ENCODE measurements around the gene KCNJ4.

KCNJ4 gene

GRCh38 chr22:38427465-38427864 is 27.5 kb downstream of the KCNJ4 start:
- DNase-seq (ENCODE audit: low read depth): no peak
- TF ChIP-seq, protein P1, sequence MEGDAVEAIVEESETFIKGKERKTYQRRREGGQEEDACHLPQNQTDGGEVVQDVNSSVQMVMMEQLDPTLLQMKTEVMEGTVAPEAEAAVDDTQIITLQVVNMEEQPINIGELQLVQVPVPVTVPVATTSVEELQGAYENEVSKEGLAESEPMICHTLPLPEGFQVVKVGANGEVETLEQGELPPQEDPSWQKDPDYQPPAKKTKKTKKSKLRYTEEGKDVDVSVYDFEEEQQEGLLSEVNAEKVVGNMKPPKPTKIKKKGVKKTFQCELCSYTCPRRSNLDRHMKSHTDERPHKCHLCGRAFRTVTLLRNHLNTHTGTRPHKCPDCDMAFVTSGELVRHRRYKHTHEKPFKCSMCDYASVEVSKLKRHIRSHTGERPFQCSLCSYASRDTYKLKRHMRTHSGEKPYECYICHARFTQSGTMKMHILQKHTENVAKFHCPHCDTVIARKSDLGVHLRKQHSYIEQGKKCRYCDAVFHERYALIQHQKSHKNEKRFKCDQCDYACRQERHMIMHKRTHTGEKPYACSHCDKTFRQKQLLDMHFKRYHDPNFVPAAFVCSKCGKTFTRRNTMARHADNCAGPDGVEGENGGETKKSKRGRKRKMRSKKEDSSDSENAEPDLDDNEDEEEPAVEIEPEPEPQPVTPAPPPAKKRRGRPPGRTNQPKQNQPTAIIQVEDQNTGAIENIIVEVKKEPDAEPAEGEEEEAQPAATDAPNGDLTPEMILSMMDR (IDR thresholded peaks at IDR 0.05; ENCODE audit: control insufficient read depth, insufficient read depth, low read depth, low read length, missing control alignments): no peak

DNA sequence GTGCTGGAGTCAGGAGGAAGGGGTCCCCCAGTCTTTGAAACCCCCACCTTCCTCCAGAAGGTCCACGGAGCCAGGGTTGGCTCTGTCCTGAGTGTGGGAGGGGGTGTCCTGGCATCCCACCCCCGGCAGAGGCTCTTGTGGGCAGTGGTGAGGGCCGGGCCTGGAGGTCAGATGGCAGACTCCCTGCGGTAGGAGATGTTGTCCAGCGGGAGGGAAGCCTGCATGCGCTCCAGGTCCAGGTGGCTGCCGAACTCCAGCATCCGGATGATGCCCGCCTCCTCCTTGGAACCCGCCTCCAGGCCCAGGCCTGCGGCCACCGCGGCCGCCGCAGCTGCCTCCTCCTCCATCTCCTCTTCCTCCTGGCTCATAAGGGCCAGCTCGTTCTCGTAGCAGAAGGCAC is 28.4 kb downstream of the KCNJ4 start:
- no peak overlapping the region for H3K4me3 ChIP-seq (ENCODE audit: control insufficient read depth, low read depth, low read length)
- DNase-seq (ENCODE audit: low read depth): no peak
- TF ChIP-seq, protein P1 (IDR thresholded peaks at IDR 0.05; ENCODE audit: control insufficient read depth, insufficient read depth, low read depth, low read length, missing control alignments): no peak

More at GRCh38 chr22:38427465-38427864, 27.5 kb downstream of the KCNJ4 start:
- H3K4me3 ChIP-seq (ENCODE audit: control insufficient read depth, low read depth, low read length): no peak overlapping the region

- TF ChIP-seq, protein P1 (IDR thresholded peaks at IDR 0.05; ENCODE audit: control insufficient read depth, insufficient read depth, low read depth, low read length, missing control alignments): no peak
- DNase-seq (ENCODE audit: low read depth): no peak
- no peak overlapping the region for H3K4me3 ChIP-seq (ENCODE audit: control insufficient read depth, low read depth, low read length)
Measured at GRCh38 chr22:38424525-38425080, 30.4 kb downstream of the KCNJ4 start.

DNA sequence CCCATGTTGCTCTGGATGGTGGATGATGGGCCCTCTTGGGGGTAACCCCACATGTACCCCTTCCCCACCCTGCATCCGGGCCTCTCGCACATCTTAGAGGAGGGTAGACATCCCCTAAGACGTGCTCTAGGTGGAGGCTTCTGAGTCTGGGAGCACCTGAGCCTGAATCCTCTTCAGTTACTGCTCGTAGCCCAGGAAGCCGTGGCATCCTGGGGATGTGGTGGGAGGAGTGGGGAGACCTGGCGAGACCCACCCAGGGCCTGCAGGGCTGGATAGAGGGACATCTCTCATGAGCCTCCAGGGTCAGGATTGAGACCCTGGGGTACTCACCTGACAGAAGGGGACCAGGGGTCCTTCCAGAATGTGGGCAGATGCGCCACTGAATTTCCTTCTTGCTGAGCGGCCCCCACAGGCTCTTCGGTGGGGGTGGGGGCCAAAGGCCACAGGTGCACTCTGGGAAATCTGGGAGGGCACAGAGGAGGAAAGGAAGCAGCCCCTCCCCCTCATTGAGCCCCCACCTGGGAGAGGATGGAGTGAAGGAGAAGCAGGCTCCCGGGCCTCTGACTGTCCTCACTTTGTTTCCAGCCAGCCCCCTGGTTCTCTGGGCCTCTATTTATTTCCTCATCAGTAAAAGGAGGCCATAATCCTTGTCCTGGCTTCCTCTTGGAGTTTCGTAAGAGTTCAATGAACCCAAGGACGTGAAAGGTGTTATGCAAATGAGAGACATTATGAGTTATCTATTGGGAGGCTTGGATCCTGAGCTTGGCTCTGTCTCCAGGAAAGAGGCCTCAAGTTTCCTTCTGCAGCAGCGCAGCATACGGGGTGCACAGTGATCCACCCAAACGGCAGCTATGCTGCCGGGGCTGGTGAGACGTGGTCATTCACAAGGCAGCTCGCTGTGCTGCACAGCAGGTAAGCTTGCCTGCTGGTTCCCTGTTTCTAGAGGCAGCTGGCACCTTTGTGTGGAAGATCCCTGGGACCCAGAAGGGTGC is 31.2 kb downstream of the KCNJ4 start:
- H3K4me3 ChIP-seq (ENCODE audit: control insufficient read depth, low read depth, low read length): no peak overlapping the region
- TF ChIP-seq, protein P1 (IDR thresholded peaks at IDR 0.05; ENCODE audit: control insufficient read depth, insufficient read depth, low read depth, low read length, missing control alignments): no peak

DNA sequence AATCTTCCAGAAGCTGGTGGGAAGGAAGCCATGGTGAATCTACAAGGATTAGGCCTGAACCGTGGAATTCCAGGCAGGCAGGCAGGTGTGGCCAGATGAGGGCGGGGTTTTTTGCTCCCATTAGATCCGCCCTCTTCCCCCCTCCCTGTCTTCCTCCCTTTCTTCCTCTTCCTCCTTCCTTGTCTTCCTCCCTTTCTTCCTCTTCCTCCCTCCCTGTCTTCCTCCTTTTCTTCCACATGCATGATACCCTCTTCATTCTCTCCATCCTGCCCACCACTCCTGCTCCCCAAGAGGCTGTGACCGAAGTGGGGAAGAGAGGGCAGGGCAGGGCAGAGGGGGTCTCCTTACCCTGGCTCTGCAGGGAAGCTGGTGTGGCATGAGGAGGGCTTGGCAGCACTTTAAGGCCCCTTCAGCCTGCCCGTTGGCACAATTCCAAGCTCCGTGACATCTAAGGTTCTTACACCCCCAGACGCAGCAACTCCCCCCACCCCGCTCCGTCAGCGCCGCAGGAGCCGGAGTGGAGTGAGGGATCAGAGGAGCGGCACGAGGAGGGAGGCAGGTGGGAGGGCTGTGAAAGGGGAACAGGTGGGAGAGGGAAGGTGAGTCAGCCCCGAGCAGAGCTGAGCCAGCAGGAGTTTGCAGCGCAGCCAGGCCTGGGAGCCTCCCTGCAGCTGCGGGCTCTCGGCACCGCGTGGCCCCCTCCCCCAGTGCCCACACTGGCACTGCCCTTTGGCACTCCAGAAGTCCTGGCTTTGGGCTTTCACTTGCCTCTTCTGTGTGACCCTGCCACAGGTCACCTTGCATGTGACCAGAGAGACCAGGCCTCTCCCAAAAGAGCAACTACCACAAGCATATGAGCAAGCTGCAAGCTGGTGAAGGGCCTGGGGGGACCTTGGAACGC is 32.1 kb downstream of the KCNJ4 start:
- DNase-seq (ENCODE audit: low read depth): no peak
- TF ChIP-seq, protein P1 (IDR thresholded peaks at IDR 0.05; ENCODE audit: control insufficient read depth, insufficient read depth, low read depth, low read length, missing control alignments): no peak
- H3K4me3 ChIP-seq (ENCODE audit: control insufficient read depth, low read depth, low read length): no peak overlapping the region

More for the DNA sequence above, 31.2 kb downstream of the KCNJ4 start:
- DNase-seq (ENCODE audit: low read depth): no peak

GRCh38 chr22:38420734-38421133 is 34.3 kb downstream of the KCNJ4 start:
- H3K4me3 ChIP-seq (ENCODE audit: control insufficient read depth, low read depth, low read length): no peak overlapping the region
- TF ChIP-seq, protein P1 (IDR thresholded peaks at IDR 0.05; ENCODE audit: control insufficient read depth, insufficient read depth, low read depth, low read length, missing control alignments): no peak
- DNase-seq (ENCODE audit: low read depth): no peak
